WERI-Rb-1 (cell line): ENCODE results near the gene CNGA1.

Experiments
- DNase-seq: peaks from one replicate; pipeline ENCODE4 v3.0.0-alpha.2; 2020
- H3K27ac ChIP-seq: fragments of 250-450 bp; sonication (Bioruptor Pico); 2 replicates; pipeline ENCODE4 v1.5.1; 2020; ENCODE audit warnings: mild to moderate bottlenecking, moderate library complexity
- H3K27me3 ChIP-seq: fragments of 250-450 bp; sonication (Bioruptor Pico); 2 replicates; pipeline ENCODE4 v1.5.1; 2021; ENCODE audit warnings: mild to moderate bottlenecking, low read depth, moderate library complexity; ENCODE audit not compliant: insufficient read depth, severe bottlenecking
- H3K36me3 ChIP-seq: fragments of 250-450 bp; sonication (Bioruptor Pico); 2 replicates; pipeline ENCODE4 v1.5.1; 2020; ENCODE audit warnings: mild to moderate bottlenecking, moderate library complexity
- H3K4me3 ChIP-seq: 2 replicates; pipeline ENCODE4 v1.5.1; 2011; ENCODE audit warnings: low read depth, mild to moderate bottlenecking, control low read depth, low read length
- H3K9me3 ChIP-seq: fragments of 250-450 bp; sonication (Bioruptor Pico); 2 replicates; pipeline ENCODE4 v1.5.1; 2021; ENCODE audit warnings: mild to moderate bottlenecking, moderate library complexity; ENCODE audit not compliant: severe bottlenecking
- TF ChIP-seq, protein P1 (sequence below): IDR thresholded peaks from 2 replicates; pipeline ENCODE4 v1.5.1; 2011; ENCODE audit warnings: low read depth, mild to moderate bottlenecking, control low read depth, inconsistent platforms, low read length

Gene CNGA1

DNA sequence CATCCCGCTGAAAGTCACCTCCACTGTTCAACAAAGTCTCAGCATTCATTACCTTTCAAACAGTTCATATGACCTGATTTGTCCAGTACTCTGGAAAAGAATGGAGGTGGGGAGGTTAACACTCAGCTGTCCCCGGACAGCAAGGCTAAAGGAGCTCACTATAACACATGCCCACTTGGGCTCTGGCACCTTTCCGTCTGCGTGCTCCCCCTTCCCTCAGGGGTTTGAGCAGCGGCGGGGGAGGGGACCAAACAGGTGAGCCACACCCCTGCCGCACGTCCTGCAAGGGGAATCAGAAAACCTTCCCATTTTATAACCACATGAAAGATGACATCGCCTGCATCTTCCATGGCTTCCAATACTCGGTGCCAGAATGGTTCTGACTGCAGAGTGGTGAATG, 62.2 kb downstream of the CNGA1 start:
- Histone ChIP-seq H3K27ac (no peak overlapping the region), H3K9me3 (no peaks in the 10 kb centered on the region), H3K36me3 (no peaks in the 10 kb centered on the region), H3K4me3 (no peak overlapping the region), H3K27me3 (no peaks in the 10 kb centered on the region)
- TF ChIP-seq, protein P1, sequence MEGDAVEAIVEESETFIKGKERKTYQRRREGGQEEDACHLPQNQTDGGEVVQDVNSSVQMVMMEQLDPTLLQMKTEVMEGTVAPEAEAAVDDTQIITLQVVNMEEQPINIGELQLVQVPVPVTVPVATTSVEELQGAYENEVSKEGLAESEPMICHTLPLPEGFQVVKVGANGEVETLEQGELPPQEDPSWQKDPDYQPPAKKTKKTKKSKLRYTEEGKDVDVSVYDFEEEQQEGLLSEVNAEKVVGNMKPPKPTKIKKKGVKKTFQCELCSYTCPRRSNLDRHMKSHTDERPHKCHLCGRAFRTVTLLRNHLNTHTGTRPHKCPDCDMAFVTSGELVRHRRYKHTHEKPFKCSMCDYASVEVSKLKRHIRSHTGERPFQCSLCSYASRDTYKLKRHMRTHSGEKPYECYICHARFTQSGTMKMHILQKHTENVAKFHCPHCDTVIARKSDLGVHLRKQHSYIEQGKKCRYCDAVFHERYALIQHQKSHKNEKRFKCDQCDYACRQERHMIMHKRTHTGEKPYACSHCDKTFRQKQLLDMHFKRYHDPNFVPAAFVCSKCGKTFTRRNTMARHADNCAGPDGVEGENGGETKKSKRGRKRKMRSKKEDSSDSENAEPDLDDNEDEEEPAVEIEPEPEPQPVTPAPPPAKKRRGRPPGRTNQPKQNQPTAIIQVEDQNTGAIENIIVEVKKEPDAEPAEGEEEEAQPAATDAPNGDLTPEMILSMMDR = no peak
- DNase-seq = no peak

DNA sequence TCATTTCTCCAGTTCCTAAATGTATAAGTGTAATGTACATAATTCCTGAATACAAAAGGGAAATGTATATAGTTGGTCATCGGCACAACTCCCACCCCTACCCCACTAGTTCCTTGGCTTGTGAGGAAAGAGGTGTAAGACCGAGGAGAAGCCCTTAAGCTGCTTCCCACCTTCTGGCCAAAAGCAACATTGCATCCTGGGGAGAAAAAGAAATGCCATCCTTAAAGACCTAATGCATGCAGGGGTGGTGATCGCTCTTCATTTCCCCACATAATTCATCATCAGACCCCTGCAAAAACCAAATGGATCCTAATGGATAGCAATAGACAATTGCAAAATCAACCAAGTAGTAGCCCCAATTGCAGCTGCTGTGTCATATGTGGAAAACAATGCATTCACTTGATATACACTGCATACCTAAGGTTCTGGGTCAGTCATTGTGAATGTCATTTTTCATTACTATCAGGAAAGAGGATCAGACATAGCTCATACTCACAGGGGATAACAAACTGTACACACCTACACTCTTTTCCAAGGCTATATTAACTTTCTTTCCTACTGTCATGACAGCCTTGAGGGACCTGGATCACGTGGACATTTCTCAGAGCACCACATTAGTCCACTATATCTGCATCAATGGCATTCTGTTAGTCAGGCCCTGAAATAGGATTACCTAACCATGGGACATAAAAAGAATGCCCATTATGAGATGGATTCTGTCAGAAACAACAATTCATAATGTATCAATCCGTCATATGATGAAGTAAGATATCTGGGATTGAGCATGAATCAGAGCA, 70.4 kb downstream of the CNGA1 start:
- no peaks in the 10 kb centered on the region for H3K9me3 ChIP-seq
- no peak overlapping the region for H3K27ac ChIP-seq
- no peak for DNase-seq
- TF ChIP-seq, protein P1 = no peak
- H3K27me3 ChIP-seq = no peaks in the 10 kb centered on the region
- no peaks in the 10 kb centered on the region for H3K36me3 ChIP-seq
- no peak overlapping the region for H3K4me3 ChIP-seq

DNA sequence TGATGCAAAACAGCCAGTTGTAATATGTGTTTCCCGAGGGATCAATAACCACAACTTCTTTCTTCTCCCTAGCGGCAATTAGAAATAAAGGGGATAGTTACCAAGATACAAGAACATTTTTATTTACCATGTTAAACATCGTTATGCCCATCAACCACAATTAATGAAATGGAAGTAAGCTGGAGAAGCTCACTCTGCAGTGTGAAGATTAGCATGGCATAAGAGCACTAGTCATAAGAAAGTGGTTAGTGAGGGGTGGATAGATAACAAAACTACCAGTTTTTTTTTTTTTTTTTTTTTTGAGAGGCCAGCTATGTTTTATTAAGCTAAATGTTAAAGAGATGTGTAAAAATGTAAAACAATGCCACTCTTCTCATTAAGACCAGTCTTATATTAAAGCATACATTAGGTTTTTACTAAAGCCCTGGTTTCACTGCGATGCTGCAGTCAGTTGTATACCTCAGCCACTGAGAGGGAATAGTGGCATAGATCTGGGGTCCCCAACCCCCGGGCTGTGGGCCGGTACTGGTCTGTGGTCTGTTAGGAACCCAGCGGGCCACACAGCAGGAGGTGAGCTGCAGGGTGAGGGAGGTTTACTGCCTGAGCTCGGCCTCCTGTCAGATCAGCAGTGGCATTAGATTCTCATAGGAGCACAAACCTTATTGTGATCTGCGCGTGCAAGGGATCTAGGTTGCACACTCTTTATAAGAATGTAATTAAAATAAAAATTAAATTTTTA, 74.2 kb downstream of the CNGA1 start:
- no peaks in the 10 kb centered on the region for H3K27me3 ChIP-seq
- H3K27ac ChIP-seq = no peak overlapping the region
- H3K9me3 ChIP-seq = no peaks in the 10 kb centered on the region
- TF ChIP-seq, protein P1 = no peak
- H3K36me3 ChIP-seq = no peaks in the 10 kb centered on the region
- H3K4me3 ChIP-seq = no peak overlapping the region
- no peak for DNase-seq

DNA sequence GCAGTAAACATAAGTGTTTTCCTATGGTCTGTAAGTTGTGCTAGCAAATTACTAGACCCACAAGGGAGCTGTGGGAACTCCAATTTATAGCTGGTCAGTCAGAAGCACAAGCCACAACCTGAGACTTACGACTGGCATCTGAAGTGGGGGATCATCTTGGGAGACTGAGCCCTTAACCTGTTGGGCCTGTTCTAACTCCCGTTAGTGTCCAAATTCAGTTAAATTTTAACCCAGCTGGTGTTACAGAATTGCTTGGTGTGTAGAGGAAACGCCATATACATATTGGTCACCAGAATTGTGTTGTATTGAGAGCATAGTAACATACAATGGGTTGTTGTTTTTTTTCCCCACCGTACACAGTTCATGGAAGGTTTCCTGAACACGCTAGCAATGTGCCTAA, 77.0 kb downstream of the CNGA1 start:
- no peaks in the 10 kb centered on the region for H3K36me3 ChIP-seq
- no peaks in the 10 kb centered on the region for H3K9me3 ChIP-seq
- no peaks in the 10 kb centered on the region for H3K27me3 ChIP-seq
- TF ChIP-seq, protein P1 = no peak
- DNase-seq = no peak
- no peak overlapping the region for H3K4me3 ChIP-seq
- no peak overlapping the region for H3K27ac ChIP-seq

DNA sequence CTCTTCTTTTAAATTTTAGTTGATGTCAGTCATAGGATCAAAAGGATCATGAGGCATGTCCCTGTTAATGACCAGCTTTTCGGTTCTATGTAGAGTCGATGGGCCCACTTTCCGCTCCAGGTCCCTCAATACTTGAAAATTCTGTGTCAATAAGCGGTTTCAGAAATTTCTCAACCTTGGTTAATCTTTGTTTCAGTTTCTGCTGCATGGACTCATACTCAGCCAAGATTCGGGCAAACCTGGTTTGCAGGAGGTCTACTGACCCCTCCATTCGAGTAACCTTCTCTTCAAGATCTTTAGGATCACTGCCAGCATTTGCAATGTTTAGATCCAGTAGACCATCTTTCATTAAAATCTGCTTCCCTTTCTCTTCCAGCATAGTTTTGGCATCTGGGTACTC, 80.1 kb downstream of the CNGA1 start:
- TF ChIP-seq, protein P1 = no peak
- H3K4me3 ChIP-seq = no peak overlapping the region
- DNase-seq = no peak
- H3K9me3 ChIP-seq = no peaks in the 10 kb centered on the region
- H3K36me3 ChIP-seq = no peaks in the 10 kb centered on the region
- no peaks in the 10 kb centered on the region for H3K27me3 ChIP-seq
- H3K27ac ChIP-seq = no peak overlapping the region
